Measurements from ENCODE around the gene ADORA1. TPM values are rescaled to one million over a fixed set of nuclear protein-coding genes. Genes with fewer than 3 reads are reported as not detected.
A peak's percentile ranks its signal among the peaks of the same experiment; 100 is the strongest.

ADORA1 gene
- total RNA-seq, 1 donor from 2014 or later, result 0.14 TPM

DNA sequence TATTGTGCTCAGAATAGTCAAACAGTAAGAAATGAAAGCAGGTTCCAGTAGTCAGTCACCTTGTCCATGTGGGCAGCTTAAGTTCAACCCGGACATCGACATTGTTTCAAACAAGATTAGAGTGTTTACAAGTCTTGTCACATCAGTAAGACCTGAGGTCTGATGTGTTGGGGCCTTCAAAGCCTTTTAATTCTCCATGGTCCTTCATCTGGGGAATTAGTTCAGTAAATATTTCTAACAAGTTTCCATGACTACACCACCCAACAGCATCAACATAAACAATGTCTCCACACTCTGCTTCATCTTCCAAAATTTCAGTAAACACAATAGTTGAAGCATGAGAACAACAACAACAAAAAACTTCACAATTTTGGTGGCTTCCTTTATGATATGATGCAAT is 15.1 kb upstream of the ADORA1 start:
- Mint-ChIP-seq H3K9me3 (ENCODE audit: low read depth) (no peaks in the 10 kb centered on the region), H3K4me3 (ENCODE audit: low read depth) (no peak overlapping the region), H3K27me3 (peaks cover 45% of the 10 kb centered on the region), H3K4me1 (ENCODE audit: low read depth) (no peaks in the 10 kb centered on the region), H3K36me3 (ENCODE audit: insufficient read depth) (no peaks in the 10 kb centered on the region), H3K27ac (no peak overlapping the region)
- no peak for TF ChIP-seq CTCF (IDR thresholded peaks at IDR 0.05; ENCODE audit: unreplicated experiment)
- DNase-seq (ENCODE audit: low spot score, unreplicated experiment), result no peak

- Mint-ChIP-seq H3K4me1 (ENCODE audit: low read depth) (no peaks in the 10 kb centered on the region), H3K9me3 (ENCODE audit: low read depth) (no peaks in the 10 kb centered on the region)
- no peak for DNase-seq (ENCODE audit: low spot score, unreplicated experiment)
Measured at GRCh38 chr1:203113308-203113707, 14.2 kb upstream of the ADORA1 start.

GRCh38 chr1:203114202-203114601 is 13.3 kb upstream of the ADORA1 start:
- DNase-seq (ENCODE audit: low spot score, unreplicated experiment), result no peak
- no peaks in the 10 kb centered on the region for H3K4me1 Mint-ChIP-seq (ENCODE audit: low read depth)
- H3K4me3 Mint-ChIP-seq (ENCODE audit: low read depth), result no peak overlapping the region
- H3K27ac Mint-ChIP-seq, result no peak overlapping the region
- TF ChIP-seq CTCF (IDR thresholded peaks at IDR 0.05; ENCODE audit: unreplicated experiment), result no peak
- peaks cover 48% of the 10 kb centered on the region for H3K27me3 Mint-ChIP-seq
- no peaks in the 10 kb centered on the region for H3K9me3 Mint-ChIP-seq (ENCODE audit: low read depth)
- no peaks in the 10 kb centered on the region for H3K36me3 Mint-ChIP-seq (ENCODE audit: insufficient read depth)

More at GRCh38 chr1:203113308-203113707, 14.2 kb upstream of the ADORA1 start:
- Mint-ChIP-seq H3K27me3 (peaks cover 46% of the 10 kb centered on the region), H3K4me3 (ENCODE audit: low read depth) (no peak overlapping the region), H3K27ac (no peak overlapping the region), H3K36me3 (ENCODE audit: insufficient read depth) (no peaks in the 10 kb centered on the region)
- TF ChIP-seq CTCF (IDR thresholded peaks at IDR 0.05; ENCODE audit: unreplicated experiment), result no peak

DNA sequence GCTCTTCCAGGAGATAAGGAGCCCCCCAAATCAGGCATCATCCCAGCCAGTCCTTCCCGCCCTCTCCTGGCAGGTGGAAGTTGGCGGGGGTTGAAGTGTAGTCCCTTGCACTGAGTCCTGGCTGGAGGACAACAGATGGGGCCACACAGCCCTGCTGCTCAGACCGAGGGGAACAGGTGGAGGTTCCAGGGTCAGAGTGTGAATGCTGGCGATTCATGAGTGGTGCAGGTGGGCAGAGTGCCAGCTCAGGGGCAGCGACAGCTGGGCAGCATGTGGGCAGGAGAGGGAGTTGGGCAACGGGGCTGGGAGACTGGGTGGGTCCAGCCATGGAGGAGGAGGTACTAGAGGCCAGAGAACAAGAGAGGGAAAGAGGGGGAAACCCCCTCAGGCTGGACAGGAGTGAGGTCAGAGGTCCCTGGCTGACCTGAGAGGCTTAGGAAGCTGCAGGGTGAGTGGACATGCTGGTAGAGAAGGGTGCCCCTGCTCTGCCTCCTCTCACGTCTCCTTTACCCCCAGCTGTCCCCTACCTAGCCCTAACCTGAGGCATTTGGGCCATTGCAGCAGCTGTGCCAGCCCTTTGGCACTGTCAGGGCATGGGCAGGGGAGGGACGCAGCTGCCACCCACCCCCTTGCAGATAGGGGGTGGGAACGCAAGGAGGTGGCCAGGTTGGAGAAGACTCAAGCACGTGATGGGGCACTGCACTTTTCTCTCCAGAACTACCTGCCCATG is 11.3 kb upstream of the ADORA1 start:
- Mint-ChIP-seq H3K4me1 (ENCODE audit: low read depth) (no peaks in the 10 kb centered on the region), H3K9me3 (ENCODE audit: low read depth) (no peaks in the 10 kb centered on the region), H3K36me3 (ENCODE audit: insufficient read depth) (no peaks in the 10 kb centered on the region), H3K27me3 (peaks cover 49% of the 10 kb centered on the region), H3K4me3 (ENCODE audit: low read depth) (no peak overlapping the region), H3K27ac (no peak overlapping the region)
- DNase-seq (ENCODE audit: low spot score, unreplicated experiment), result no peak
- no peak for TF ChIP-seq CTCF (IDR thresholded peaks at IDR 0.05; ENCODE audit: unreplicated experiment)

GRCh38 chr1:203117611-203118575 is 9.6 kb upstream of the ADORA1 start:
- Mint-ChIP-seq H3K9me3 (ENCODE audit: low read depth) (no peaks in the 10 kb centered on the region), H3K27ac (peak overlapping the region; percentile 38), H3K36me3 (ENCODE audit: insufficient read depth) (no peaks in the 10 kb centered on the region), H3K4me1 (ENCODE audit: low read depth) (no peaks in the 10 kb centered on the region), H3K27me3 (peaks cover 62% of the 10 kb centered on the region), H3K4me3 (ENCODE audit: low read depth) (no peak overlapping the region)
- DNase-seq (ENCODE audit: low spot score, unreplicated experiment), result peak; percentile 82
- peak; percentile 88 for TF ChIP-seq CTCF (IDR thresholded peaks at IDR 0.05; ENCODE audit: unreplicated experiment)

Data from progenitor cell of endocrine pancreas (in vitro differentiated cells).